ENCODE results near the gene PXDN. TPM values are rescaled to one million over a fixed set of nuclear protein-coding genes. Genes with fewer than 3 reads are reported as not detected.

PXDN gene
- total and polyA plus RNA-seq, 2 experiments from 2014 or later: 85.7 to 129 TPM

GRCh38 chr2:1687254-1687653, 57.1 kb downstream of the PXDN start:
- no peak overlapping the region for H3K4me3 ChIP-seq
- TF ChIP-seq CTCF (IDR thresholded peaks at IDR 0.05; ENCODE audit: low read depth, low read length): no peak
- H3K4me1 ChIP-seq (ENCODE audit: low read depth): no peaks in the 10 kb centered on the region
- no peaks in the 10 kb centered on the region for H3K27me3 ChIP-seq
- H3K27ac ChIP-seq: no peak overlapping the region
- H3K36me3 ChIP-seq: peaks cover 18% of the 10 kb centered on the region
- no peak for DNase-seq (ENCODE audit: low read depth in 1 of 2, low spot score in 1 of 2)
- H3K9me3 ChIP-seq (ENCODE audit: low read depth): no peaks in the 10 kb centered on the region

GRCh38 chr2:1686784-1687105, 57.6 kb downstream of the PXDN start:
- no peak for DNase-seq (ENCODE audit: low read depth in 1 of 2, low spot score in 1 of 2)
- peaks cover 18% of the 10 kb centered on the region for H3K36me3 ChIP-seq
- no peaks in the 10 kb centered on the region for H3K9me3 ChIP-seq (ENCODE audit: low read depth)
- no peaks in the 10 kb centered on the region for H3K4me1 ChIP-seq (ENCODE audit: low read depth)
- no peak for TF ChIP-seq CTCF (IDR thresholded peaks at IDR 0.05; ENCODE audit: low read depth, low read length)
- no peak overlapping the region for H3K4me3 ChIP-seq
- H3K27me3 ChIP-seq: no peaks in the 10 kb centered on the region
- no peak overlapping the region for H3K27ac ChIP-seq

GRCh38 chr2:1685957-1686783, 58.1 kb downstream of the PXDN start:
- H3K4me1 ChIP-seq (ENCODE audit: low read depth): no peaks in the 10 kb centered on the region
- H3K4me3 ChIP-seq: no peak overlapping the region
- no peak overlapping the region for H3K27ac ChIP-seq
- no peaks in the 10 kb centered on the region for H3K9me3 ChIP-seq (ENCODE audit: low read depth)
- no peaks in the 10 kb centered on the region for H3K27me3 ChIP-seq
- DNase-seq (ENCODE audit: low read depth in 1 of 2, low spot score in 1 of 2): no peak
- TF ChIP-seq CTCF (IDR thresholded peaks at IDR 0.05; ENCODE audit: low read depth, low read length): no peak
- peaks cover 15% of the 10 kb centered on the region for H3K36me3 ChIP-seq

GRCh38 chr2:1685078-1685956, 59.0 kb downstream of the PXDN start:
- Histone ChIP-seq H3K36me3 (peaks cover 9% of the 10 kb centered on the region), H3K4me1 (ENCODE audit: low read depth) (no peaks in the 10 kb centered on the region), H3K27me3 (no peaks in the 10 kb centered on the region), H3K27ac (no peak overlapping the region), H3K9me3 (ENCODE audit: low read depth) (no peaks in the 10 kb centered on the region), H3K4me3 (no peak overlapping the region)
- no peak for DNase-seq (ENCODE audit: low read depth in 1 of 2, low spot score in 1 of 2)
- TF ChIP-seq CTCF (IDR thresholded peaks at IDR 0.05; ENCODE audit: low read depth, low read length): no peak

GRCh38 chr2:1683297-1683696, 61.0 kb downstream of the PXDN start:
- TF ChIP-seq CTCF (IDR thresholded peaks at IDR 0.05; ENCODE audit: low read depth, low read length): no peak
- Histone ChIP-seq H3K36me3 (peaks cover 19% of the 10 kb centered on the region), H3K9me3 (ENCODE audit: low read depth) (no peaks in the 10 kb centered on the region), H3K27me3 (no peaks in the 10 kb centered on the region), H3K4me1 (ENCODE audit: low read depth) (no peaks in the 10 kb centered on the region), H3K27ac (no peak overlapping the region), H3K4me3 (no peak overlapping the region)
- no peak for DNase-seq (ENCODE audit: low read depth in 1 of 2, low spot score in 1 of 2)
